Stomach (tissue), 4 donors: ENCODE measurements around the gene DPP8.

Source experiments
- CTCF ChIP-seq, 7 experiments: fragments of 450-650 bp in 4 of 7; fragments of 200-600 bp in 3 of 7; sonication (generic) in 3 of 7; IDR thresholded peaks; one replicate each; pipeline ENCODE4 v1.5.1; 2016 to 2019; ENCODE audit warnings: antibody characterized with exemption in 7 of 7, control low read depth in 2 of 7, mild to moderate bottlenecking in 1 of 7
- POLR2A ChIP-seq, 4 donors: fragments of 450-650 bp; IDR thresholded peaks; one replicate each; pipeline ENCODE4 v1.6.1; 2016; ENCODE audit warnings: antibody characterized with exemption in 4 of 4, control low read depth in 2 of 4, mild to moderate bottlenecking in 1 of 4, moderate library complexity in 1 of 4

GRCh38 chr15:65512189-65512588 is 5.3 kb downstream of the DPP8 start:
- no peak for TF ChIP-seq POLR2A (IDR thresholded peaks at IDR 0.05)
- TF ChIP-seq CTCF (IDR thresholded peaks at IDR 0.05), result no peak
